SK-N-SH (cell line): ENCODE results near the gene RND3.

Experiments
- CTCF ChIP-seq: fragments of 200-600 bp; sonication (generic); IDR thresholded peaks from 2 replicates; pipeline ENCODE4 v1.6.1; 2017; ENCODE audit warnings: antibody characterized with exemption, mild to moderate bottlenecking, moderate library complexity
- RAD21 ChIP-seq: IDR thresholded peaks from 2 replicates; pipeline ENCODE4 v1.6.1; 2012; ENCODE audit warnings: mild to moderate bottlenecking, low read length

- no peak for TF ChIP-seq RAD21
- no peak for TF ChIP-seq CTCF
These were observed 24.7 kb downstream of the RND3 start for GRCh38 chr2:150462770-150463169.
